HCT116 (cell line): Measurements from ENCODE around the gene PYROXD2.

Source experiments
- CBX3 ChIP-seq: IDR thresholded peaks from 2 replicates; pipeline ENCODE4 v1.6.1; 2012; ENCODE audit warnings: low read depth
- CEBPB ChIP-seq: IDR thresholded peaks from 2 replicates; pipeline ENCODE4 v1.6.1; 2012; ENCODE audit warnings: low read depth
- CTCF ChIP-seq, 3 experiments: fragments of 200-600 bp in 1 of 3; sonication (generic) in 1 of 3; IDR thresholded peaks in 2 of 3; conservative IDR thresholded peaks in 1 of 3; 2 replicates each; pipeline ENCODE4 v1.5.1; 2012 to 2017; ENCODE audit warnings: low read depth in 2 of 3, low read length in 2 of 3, antibody characterized with exemption in 1 of 3, borderline replicate concordance in 1 of 3, control low read depth in 1 of 3, mild to moderate bottlenecking in 1 of 3, mixed read lengths in 1 of 3, mixed run types in 1 of 3, moderate library complexity in 1 of 3; ENCODE audit not compliant: insufficient read depth in 1 of 3
- EZH2 ChIP-seq: fragments of 200-600 bp; sonication (generic); IDR thresholded peaks from 2 replicates; pipeline ENCODE4 v1.6.1; 2017; ENCODE audit warnings: antibody characterized with exemption, mixed run types
- EZH2phosphoT487 ChIP-seq: fragments of 200-600 bp; IDR thresholded peaks from 2 replicates; pipeline ENCODE4 v1.6.1; 2018; ENCODE audit warnings: antibody characterized with exemption, borderline replicate concordance
- POLR2A ChIP-seq: IDR thresholded peaks from 2 replicates; pipeline ENCODE4 v1.7.0; 2011; ENCODE audit warnings: borderline replicate concordance; ENCODE audit not compliant: insufficient read depth, insufficient read length; ENCODE audit errors: extremely low read depth
- POLR2AphosphoS5 ChIP-seq: IDR thresholded peaks from 2 replicates; pipeline ENCODE4 v1.6.1; 2011; ENCODE audit warnings: mild to moderate bottlenecking, low read depth, low read length, moderate library complexity
- RAD21 ChIP-seq: IDR thresholded peaks from 2 replicates; pipeline ENCODE4 v1.6.1; 2012; ENCODE audit warnings: low read depth, mild to moderate bottlenecking
- SP1 ChIP-seq: IDR thresholded peaks from 2 replicates; pipeline ENCODE4 v1.6.1; 2012; ENCODE audit warnings: low read depth
- YY1 ChIP-seq: IDR thresholded peaks from 2 replicates; pipeline ENCODE4 v1.6.1; 2011; ENCODE audit warnings: low read length, low read depth, moderate library complexity, mild to moderate bottlenecking; ENCODE audit not compliant: insufficient replicate concordance; ENCODE audit errors: extremely low read depth
- TF ChIP-seq, protein P1 (sequence below): IDR thresholded peaks from 2 replicates; pipeline ENCODE4 v1.6.1; 2012

GRCh38 chr10:98344589-98345038, 70.4 kb downstream of the PYROXD2 start:
- TF ChIP-seq EZH2phosphoT487, result no peak
- no peak for TF ChIP-seq POLR2A
- TF ChIP-seq CTCF (IDR thresholded peaks at IDR 0.05 in 2 of 3, conservative IDR thresholded peaks at IDR 0.05 in 1 of 3; ENCODE audit: borderline replicate concordance in 1 of 3, insufficient read depth in 1 of 3, low read depth in 2 of 3, low read length in 2 of 3), result no peak
- TF ChIP-seq POLR2AphosphoS5, result no peak
- TF ChIP-seq SP1, result no peak
- TF ChIP-seq CBX3, result no peak
- no peak for TF ChIP-seq YY1
- TF ChIP-seq RAD21, result no peak
- TF ChIP-seq CEBPB, result no peak
- no peak for TF ChIP-seq EZH2
- TF ChIP-seq, protein P1, sequence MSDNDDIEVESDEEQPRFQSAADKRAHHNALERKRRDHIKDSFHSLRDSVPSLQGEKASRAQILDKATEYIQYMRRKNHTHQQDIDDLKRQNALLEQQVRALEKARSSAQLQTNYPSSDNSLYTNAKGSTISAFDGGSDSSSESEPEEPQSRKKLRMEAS, result no peak
